COR-L47 (cell line): Measurements from ENCODE around the gene LYRM9.
A peak's percentile ranks its signal among the peaks of the same experiment; 100 is the strongest.
"Not testable (repeated sequence)": the region's sequence is repeated elsewhere in the genome, so short reads cannot be mapped to it uniquely, and the experiment has no call there.

ENCODE experiments used
- DNase-seq: peaks from one replicate; lab custom pipeline; 2025; lab: John Stamatoyannopoulos, UW

The LYRM9 gene

DNA sequence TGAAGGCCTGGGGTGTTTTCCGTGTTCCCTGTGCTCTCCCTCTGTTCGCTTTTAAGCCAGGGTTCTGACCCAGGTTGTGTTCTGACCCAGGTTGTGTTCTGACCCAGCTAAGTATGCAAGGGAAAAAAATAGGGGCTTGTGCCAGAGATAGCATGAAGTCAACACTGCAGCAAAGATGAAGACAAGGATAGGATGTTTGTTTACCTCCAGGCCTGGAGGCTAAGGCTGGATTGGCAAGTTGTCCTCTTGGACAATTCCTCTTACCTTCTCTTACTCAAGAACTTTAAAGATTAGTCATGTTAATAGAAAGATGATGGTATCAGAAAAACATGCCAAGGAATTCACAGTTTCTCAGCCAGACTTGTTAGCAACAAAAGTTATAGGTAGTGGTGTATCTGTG lies 19.4 kb downstream of the LYRM9 start:
- no peak for DNase-seq

DNA sequence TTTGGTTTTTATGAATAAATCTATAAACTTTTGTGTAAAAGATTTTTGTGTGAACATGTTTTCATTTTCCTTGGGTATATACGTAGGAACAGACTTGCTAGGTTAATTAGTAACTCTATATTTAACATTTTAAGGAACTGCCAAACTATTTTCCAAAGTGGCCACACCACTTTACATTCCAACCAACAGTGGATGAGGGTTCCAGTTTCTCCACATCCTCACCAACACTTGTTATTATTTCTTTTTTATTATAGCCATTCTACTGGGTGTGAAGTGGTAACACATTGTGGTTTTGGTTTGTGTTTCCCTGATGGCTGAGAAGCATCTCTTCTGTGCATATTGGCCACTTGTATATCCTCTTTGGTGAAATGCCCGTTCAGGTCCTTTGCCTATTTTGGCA lies 20.0 kb downstream of the LYRM9 start:
- DNase-seq: no peak

DNA sequence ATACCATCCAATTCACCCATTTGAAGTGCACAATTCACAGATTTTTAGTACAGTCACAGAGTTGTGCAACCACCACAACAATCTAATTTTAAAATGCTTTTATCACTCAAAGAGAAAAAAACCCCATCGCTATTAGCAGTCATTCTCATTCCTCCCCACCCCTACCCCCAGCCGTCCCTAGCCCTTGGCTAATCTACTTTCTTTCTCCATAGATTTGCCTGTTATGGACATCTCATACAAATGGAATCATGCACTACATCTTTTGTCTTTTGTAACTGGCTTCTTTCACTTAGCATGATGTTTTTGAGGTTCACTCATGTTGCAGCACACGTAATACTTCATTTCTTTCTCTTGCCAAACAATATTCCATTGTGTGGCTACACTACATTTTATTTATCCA lies 20.4 kb downstream of the LYRM9 start:
- no peak for DNase-seq

DNA sequence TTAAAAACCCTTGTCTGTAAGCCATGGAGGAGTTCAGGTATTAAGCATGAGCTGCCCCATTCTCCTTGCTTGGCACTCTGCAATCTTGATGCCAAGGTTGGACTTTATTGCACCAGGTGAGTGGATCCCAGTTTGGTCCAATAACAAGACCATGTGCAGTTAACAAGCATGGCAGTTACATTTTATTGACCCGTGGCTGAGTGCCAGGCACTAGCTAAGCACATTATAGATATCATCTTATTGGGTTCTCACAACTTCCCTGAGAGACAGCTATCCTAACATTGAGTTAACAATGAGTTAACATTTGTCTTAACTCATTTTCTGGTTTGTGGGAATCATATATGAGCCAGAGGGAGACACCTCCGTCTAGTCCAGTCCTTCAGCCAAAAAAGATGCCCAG lies 21.8 kb downstream of the LYRM9 start:
- DNase-seq: no peak

DNA sequence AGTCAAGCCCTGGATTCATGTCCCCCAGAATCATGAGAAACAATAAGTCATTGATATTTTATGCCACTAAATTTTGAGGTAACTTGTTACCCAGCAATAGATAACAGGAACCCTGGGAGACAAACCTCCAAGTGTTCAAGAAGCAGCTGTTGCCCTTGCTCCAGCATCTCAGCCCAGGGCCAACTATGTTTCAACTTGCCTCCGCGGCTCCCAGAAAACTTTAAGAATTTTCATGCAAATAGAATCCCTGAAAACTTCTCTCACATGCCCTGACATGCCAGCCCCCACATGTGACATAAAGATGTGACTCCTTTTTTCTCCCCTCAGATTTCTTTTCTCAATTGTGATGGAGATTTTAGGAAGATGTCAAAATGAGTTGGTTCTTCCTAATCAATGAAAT lies 22.8 kb downstream of the LYRM9 start:
- no peak for DNase-seq

- no peak for DNase-seq
Measured at GRCh38 chr17:27868565-27868964, 24.6 kb downstream of the LYRM9 start.

GRCh38 chr17:27862840-27863239 lies 30.3 kb downstream of the LYRM9 start:
- no peak for DNase-seq

GRCh38 chr17:27862004-27862403 lies 31.2 kb downstream of the LYRM9 start:
- DNase-seq: no peak

GRCh38 chr17:27860971-27861664 lies 32.0 kb downstream of the LYRM9 start:
- no peak for DNase-seq

- no peak for DNase-seq
Measured at GRCh38 chr17:27858621-27859305, 34.4 kb downstream of the LYRM9 start.

GRCh38 chr17:27856676-27857432 lies 36.3 kb downstream of the LYRM9 start:
- no peak for DNase-seq

- DNase-seq: no peak
Measured at GRCh38 chr17:27855454-27855853, 37.7 kb downstream of the LYRM9 start.

GRCh38 chr17:27854163-27854562 lies 39.0 kb downstream of the LYRM9 start:
- DNase-seq: no peak

- DNase-seq: no peak
Measured at GRCh38 chr17:27853091-27853490, 40.1 kb downstream of the LYRM9 start.

DNA sequence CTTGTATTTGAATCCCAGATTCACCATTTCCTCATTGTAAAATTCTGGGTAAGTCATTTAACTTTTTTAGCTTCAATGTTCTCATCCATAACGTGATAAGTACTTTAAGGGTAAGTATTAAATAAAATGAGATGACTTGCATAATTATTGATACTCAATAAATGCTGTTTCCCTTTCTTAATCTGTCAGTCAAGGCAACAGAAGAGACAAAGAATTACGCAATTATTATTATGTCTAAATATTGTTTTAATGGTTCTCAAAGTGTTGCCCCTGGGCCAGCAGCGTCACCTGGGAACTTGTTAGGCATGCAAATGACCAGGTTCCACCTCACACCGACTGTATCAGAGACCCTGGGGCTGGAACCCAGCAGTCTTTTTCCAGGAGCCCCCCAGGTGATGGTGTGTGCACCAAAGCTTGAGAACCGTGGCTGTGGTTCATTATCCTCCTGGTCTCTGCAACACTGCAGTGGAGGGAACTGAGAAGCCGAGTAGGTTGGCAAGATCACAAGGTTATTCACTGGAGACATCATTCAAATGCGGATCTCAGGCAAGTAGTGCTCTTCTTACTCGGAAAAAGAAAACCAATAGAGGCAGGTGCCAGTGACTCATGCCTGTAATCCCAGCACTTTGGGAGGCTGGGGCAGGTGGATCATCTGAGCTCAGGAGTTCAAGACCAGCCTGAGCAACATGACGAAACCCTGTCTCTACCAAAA lies 43.5 kb downstream of the LYRM9 start:
- DNase-seq: no peak

DNA sequence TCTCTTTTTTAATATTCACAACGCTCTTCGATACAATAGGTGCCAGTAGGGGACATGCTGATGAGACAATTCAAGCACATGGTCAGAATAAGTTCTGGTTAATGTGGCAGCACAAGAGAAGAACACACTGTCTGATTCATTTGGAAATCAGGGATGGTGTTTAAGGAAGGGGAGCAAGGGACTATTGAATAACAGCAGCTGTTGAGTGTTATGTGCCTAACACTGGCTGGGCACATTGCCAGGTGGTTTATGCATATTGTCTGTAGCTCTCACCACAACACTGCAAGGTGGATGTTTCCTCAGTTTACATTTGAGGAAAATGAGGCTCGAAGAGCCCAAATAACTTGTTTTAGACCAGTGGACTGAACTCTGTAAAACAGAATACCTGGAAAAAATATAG lies 44.2 kb downstream of the LYRM9 start:
- DNase-seq: peak; percentile 47

GRCh38 chr17:27846808-27847307 lies 46.3 kb downstream of the LYRM9 start:
- DNase-seq: not testable (repeated sequence)

GRCh38 chr17:27846042-27846655 lies 47.0 kb downstream of the LYRM9 start:
- no peak for DNase-seq

DNA sequence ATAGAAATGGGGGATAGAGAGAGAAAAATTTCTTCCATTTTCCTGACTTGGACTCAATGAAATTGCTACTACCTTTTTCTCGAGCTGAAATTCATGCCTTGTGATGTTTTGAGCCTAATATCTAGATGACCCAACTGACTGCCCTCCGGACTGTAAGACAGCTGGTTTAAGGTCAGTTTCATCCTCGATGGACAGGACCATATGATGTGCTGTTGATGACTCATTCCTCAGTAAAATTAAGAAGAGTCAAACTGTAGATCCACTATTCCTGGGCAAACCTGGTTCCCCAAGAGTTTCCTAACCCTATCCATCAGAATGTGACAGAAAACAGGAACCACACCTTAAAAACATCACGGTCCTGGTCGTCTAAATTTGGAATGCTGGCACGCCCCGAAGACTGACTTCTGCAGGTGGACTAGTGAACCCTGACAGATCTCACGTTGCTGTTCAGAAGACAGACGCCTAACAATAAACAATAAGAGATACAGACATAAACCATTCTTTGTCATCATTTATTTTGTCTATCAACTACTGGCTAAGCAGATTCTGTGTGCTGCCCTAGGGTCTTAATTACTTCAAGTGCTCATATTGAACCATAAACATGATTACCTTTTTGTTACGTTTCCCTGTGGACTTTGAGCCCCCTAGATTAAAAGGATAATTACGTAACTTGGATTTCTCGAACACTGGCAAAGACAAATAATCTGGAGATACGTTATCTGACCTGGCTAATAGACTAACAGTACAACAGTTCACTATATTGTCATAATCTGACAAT lies 47.7 kb downstream of the LYRM9 start:
- DNase-seq: no peak

GRCh38 chr17:27840688-27841087 lies 52.5 kb downstream of the LYRM9 start:
- no peak for DNase-seq

GRCh38 chr17:27840406-27840678 lies 52.8 kb downstream of the LYRM9 start:
- DNase-seq: not testable (repeated sequence)
